CD4-positive, alpha-beta T cell (primary cell): ENCODE results near the gene DENND2C. TPM values are rescaled to one million over a fixed set of nuclear protein-coding genes. Genes with fewer than 3 reads are reported as not detected.
"Not testable (repeated sequence)": the region's sequence is repeated elsewhere in the genome, so short reads cannot be mapped to it uniquely, and the experiment has no call there.

ENCODE experiments used
- ATAC-seq: fragments of 200-7000 bp; cut with Tn5 transposase; one replicate; pipeline ENCODE4 v1.10.0; 2022; ENCODE audit warnings: mild to moderate bottlenecking; ENCODE audit not compliant: poor library complexity
- CTCF ChIA-PET: fragments of 350-600 bp; sonication (Branson Sonifier 250); formaldehyde crosslinking; loops from one replicate; lab custom pipeline; 2021; ENCODE audit warnings: antibody characterized with exemption, inconsistent platforms; lab: Charles Lee
- POLR2A ChIA-PET: fragments of 350-600 bp; sonication (Branson Sonifier 250); formaldehyde crosslinking; loops from one replicate; lab custom pipeline; 2021; ENCODE audit warnings: antibody characterized with exemption, inconsistent platforms; lab: Charles Lee
- DNase-seq, 14 experiments: peaks; one replicate each; pipeline ENCODE4 v3.0.0-alpha.2; 2013 to 2020; ENCODE audit warnings: mixed read lengths in 2 of 14
- H3K27ac ChIP-seq, 2 donors: one replicate each; pipeline versions ENCODE4 v1.5.1 to v1.7.0; 2013; ENCODE audit warnings: low read length in 2 of 2, low read depth in 1 of 2, mild to moderate bottlenecking in 1 of 2
- H3K27me3 ChIP-seq, 2 experiments: 1 replicate in 1 of 2; 2 replicates in 1 of 2; pipeline versions ENCODE4 v1.6.1 to v1.7.0; 2013; ENCODE audit warnings: low read length in 2 of 2, control low read depth in 1 of 2, mild to moderate bottlenecking in 1 of 2, moderate library complexity in 1 of 2; ENCODE audit not compliant: insufficient read depth in 2 of 2, control insufficient read depth in 1 of 2
- H3K36me3 ChIP-seq: one replicate; pipeline ENCODE4 v1.6.1; 2013; ENCODE audit warnings: low read length, control low read depth; ENCODE audit not compliant: insufficient read depth
- H3K4me1 ChIP-seq: one replicate; pipeline ENCODE4 v1.6.1; 2013; ENCODE audit warnings: low read length, control low read depth; ENCODE audit not compliant: insufficient read depth
- H3K4me3 ChIP-seq: one replicate; pipeline ENCODE4 v1.5.1; 2013; ENCODE audit warnings: mild to moderate bottlenecking, low read length, moderate library complexity
- H3K9me3 ChIP-seq, 2 experiments: 1 replicate in 1 of 2; 2 replicates in 1 of 2; pipeline versions ENCODE4 v1.6.1 to v1.7.0; 2013; ENCODE audit warnings: low read length in 2 of 2, mild to moderate bottlenecking in 2 of 2, control low read depth in 1 of 2, moderate library complexity in 1 of 2; ENCODE audit not compliant: control insufficient read depth in 1 of 2, insufficient read depth in 1 of 2
- H3K27ac Mint-ChIP-seq: one replicate; pipeline ENCODE4 v1.8.0; 2020; ENCODE audit warnings: mixed read lengths
- H3K27me3 Mint-ChIP-seq: one replicate; pipeline ENCODE4 v1.8.0; 2021; ENCODE audit warnings: mixed read lengths
- H3K36me3 Mint-ChIP-seq: one replicate; pipeline ENCODE4 v1.8.0; 2021; ENCODE audit warnings: low read depth, mixed read lengths
- H3K4me1 Mint-ChIP-seq: one replicate; pipeline ENCODE4 v1.8.0; 2021; ENCODE audit warnings: low read depth, mixed read lengths
- H3K4me3 Mint-ChIP-seq: one replicate; pipeline ENCODE4 v1.8.0; 2020; ENCODE audit warnings: mild to moderate bottlenecking, mixed read lengths
- H3K9me3 Mint-ChIP-seq: one replicate; pipeline ENCODE4 v1.8.0; 2020; ENCODE audit warnings: mixed read lengths
- intact Hi-C, 2 experiments: fragments of 100-400 bp; cut with DNase I in 1 of 2; cut with micrococcal nuclease in 1 of 2; formaldehyde crosslinking; loops; one replicate each; pipeline versions ENCODE4 v1.15.1 to v1.9.0; 2023 to 2025; cut with DNase I, micrococcal nuclease
- total RNA-seq, 174 experiments: library from RNA in 2 of 174; stranded (reverse) in 2 of 174; gene quantifications; one replicate each; pipeline ENCODE4 v1.2.3 and lab custom pipeline; 2021 to 2026
- TF ChIP-seq, protein P1 (sequence below): fragments of 200-600 bp; IDR thresholded peaks from one replicate; pipeline ENCODE4 v1.8.0; 2022; ENCODE audit warnings: antibody characterized with exemption, mild to moderate bottlenecking

The DENND2C gene
- total RNA-seq, 2 experiments from 2014 or later: 1.6 to 2.0 TPM

DNA sequence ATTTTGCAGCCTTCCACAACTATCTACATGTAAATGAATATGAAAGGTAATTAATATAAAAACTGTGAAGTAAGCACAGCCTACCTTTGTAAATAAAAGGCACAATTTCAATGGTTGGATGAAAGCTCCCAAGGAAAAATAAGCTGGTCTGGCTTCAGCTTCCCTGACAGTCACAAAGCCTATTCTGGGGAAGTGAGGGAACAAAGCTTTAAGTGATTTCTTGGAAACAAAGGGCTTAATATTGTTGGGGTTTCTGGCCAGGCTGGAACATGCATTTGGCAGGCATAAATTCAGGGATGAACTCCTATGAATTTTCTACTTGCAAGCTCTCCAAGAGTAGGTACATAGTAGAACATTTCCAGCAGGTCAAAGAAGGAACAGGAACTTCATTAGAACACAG, 105.7 kb downstream of the DENND2C start:
- Mint-ChIP-seq H3K27me3 (no peaks in the 10 kb centered on the region), H3K9me3 (peaks cover 2% of the 10 kb centered on the region), H3K36me3 (peaks cover 55% of the 10 kb centered on the region), H3K27ac (no peak overlapping the region), H3K4me1 (no peaks in the 10 kb centered on the region), H3K4me3 (no peak overlapping the region)
- Histone ChIP-seq H3K9me3 (no peaks in the 10 kb centered on the region), H3K27me3 (no peaks in the 10 kb centered on the region), H3K4me3 (no peak overlapping the region), H3K27ac (no peak overlapping the region), H3K36me3 (peaks cover 41% of the 10 kb centered on the region), H3K4me1 (no peaks in the 10 kb centered on the region)
- intact Hi-C loops: no loop called here
- no peak for ATAC-seq
- TF ChIP-seq, protein P1, sequence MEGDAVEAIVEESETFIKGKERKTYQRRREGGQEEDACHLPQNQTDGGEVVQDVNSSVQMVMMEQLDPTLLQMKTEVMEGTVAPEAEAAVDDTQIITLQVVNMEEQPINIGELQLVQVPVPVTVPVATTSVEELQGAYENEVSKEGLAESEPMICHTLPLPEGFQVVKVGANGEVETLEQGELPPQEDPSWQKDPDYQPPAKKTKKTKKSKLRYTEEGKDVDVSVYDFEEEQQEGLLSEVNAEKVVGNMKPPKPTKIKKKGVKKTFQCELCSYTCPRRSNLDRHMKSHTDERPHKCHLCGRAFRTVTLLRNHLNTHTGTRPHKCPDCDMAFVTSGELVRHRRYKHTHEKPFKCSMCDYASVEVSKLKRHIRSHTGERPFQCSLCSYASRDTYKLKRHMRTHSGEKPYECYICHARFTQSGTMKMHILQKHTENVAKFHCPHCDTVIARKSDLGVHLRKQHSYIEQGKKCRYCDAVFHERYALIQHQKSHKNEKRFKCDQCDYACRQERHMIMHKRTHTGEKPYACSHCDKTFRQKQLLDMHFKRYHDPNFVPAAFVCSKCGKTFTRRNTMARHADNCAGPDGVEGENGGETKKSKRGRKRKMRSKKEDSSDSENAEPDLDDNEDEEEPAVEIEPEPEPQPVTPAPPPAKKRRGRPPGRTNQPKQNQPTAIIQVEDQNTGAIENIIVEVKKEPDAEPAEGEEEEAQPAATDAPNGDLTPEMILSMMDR: no peak
- CTCF ChIA-PET: interaction anchor here (0.5 kb wide), 1 partner anchor 128 kb away, joined by 5 read pairs; no protein-coding TSS in a partner anchor
- no peak for DNase-seq
- POLR2A ChIA-PET: no interaction called here

DNA sequence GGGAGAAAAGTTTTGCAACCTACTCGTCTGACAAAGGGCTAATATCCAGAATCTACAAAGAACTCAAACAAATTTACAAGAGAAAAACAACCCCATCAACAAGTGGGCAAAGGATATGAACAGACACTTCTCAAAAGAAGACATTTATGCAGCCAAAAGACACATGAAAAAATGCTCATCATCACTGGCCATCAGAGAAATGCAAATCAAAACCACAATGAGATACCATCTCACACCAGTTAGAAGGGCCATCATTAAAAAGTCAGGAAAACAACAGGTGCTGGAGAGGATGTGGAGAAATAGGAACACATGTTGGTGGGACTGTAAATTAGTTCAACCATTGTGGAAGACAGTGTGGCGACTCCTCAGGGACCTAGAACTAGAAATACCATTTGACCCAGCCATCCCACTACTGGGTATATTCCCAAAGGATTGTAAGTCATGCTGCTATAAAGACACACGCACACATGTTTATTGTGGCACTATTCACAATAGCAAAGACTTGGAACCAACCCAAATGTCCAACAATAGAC, 106.8 kb downstream of the DENND2C start:
- H3K27me3 Mint-ChIP-seq, H3K4me1 Mint-ChIP-seq, CTCF ChIA-PET, H3K9me3 ChIP-seq, H3K4me3 ChIP-seq, H3K27me3 ChIP-seq, ATAC-seq, H3K4me3 Mint-ChIP-seq, POLR2A ChIA-PET, H3K9me3 Mint-ChIP-seq, intact Hi-C loops, H3K27ac Mint-ChIP-seq, H3K4me1 ChIP-seq, H3K27ac ChIP-seq, DNase-seq: not testable (repeated sequence)
- peaks cover 31% of the 10 kb centered on the region for H3K36me3 ChIP-seq
- peaks cover 44% of the 10 kb centered on the region for H3K36me3 Mint-ChIP-seq

DNA sequence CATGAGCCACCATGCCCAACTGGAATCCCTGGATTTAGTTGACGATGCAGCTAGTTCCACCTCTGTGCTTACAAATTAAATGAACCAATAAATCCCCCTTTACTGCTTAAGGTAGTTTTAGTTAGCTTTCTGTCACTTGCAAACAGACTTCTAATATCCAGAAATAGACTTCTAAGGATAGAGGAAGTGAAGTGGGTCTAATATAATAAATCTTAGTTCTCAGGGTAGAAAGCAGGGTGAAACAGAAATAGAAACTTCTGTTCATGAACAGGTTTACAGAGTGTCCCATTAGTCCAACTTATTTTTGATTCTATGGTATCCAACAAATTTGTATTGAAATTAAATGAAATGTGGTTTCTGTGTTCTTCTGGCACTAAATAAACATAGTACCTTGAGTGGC, 108.5 kb downstream of the DENND2C start:
- no peak overlapping the region for H3K4me3 ChIP-seq
- Mint-ChIP-seq H3K9me3 (peaks cover 2% of the 10 kb centered on the region), H3K4me3 (no peak overlapping the region), H3K27ac (no peak overlapping the region), H3K36me3 (peaks cover 27% of the 10 kb centered on the region), H3K4me1 (no peaks in the 10 kb centered on the region), H3K27me3 (no peaks in the 10 kb centered on the region)
- no peak for DNase-seq
- intact Hi-C loops: no loop called here
- peaks cover 17% of the 10 kb centered on the region for H3K36me3 ChIP-seq
- POLR2A ChIA-PET: interaction anchor here (0.6 kb wide), 1 partner anchor 117 kb away, joined by 3 read pairs; no protein-coding TSS in a partner anchor
- H3K4me1 ChIP-seq: no peaks in the 10 kb centered on the region
- CTCF ChIA-PET: no interaction called here
- TF ChIP-seq, protein P1: no peak
- H3K27me3 ChIP-seq: no peaks in the 10 kb centered on the region
- H3K9me3 ChIP-seq: no peaks in the 10 kb centered on the region
- ATAC-seq: no peak
- no peak overlapping the region for H3K27ac ChIP-seq

DNA sequence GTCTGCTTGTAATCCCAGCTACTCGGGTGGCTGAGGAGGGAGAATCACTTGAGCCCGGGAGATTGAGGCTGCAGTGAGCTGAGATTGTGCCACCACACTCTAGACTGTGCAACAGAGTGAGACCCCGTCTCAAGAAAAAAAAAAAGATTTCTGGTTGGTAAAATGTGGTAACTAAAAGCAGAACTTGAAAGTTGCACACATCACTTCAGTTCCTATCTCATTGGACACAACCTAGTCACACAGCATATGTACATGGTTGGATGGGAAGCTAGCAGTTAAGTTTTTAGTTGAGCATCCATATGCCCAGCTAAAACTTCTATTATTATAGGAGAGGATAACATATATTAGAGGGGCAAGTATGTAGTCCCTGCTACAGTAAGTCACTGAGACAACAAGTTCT, 110.5 kb downstream of the DENND2C start:
- intact Hi-C loops: loop anchor here (2.0 to 5.0 kb wide), 2 partner anchors 212 to 581 kb away; partner anchors contain the start of gene OLFML3 (in 1 of the 2)
- ChIA-PET POLR2A (no interaction called here), CTCF (no interaction called here)
- no peaks in the 10 kb centered on the region for H3K27me3 ChIP-seq
- H3K27me3 Mint-ChIP-seq: no peaks in the 10 kb centered on the region
- no peaks in the 10 kb centered on the region for H3K9me3 ChIP-seq
- H3K4me1 Mint-ChIP-seq: no peaks in the 10 kb centered on the region
- no peak overlapping the region for H3K4me3 ChIP-seq
- no peaks in the 10 kb centered on the region for H3K4me1 ChIP-seq
- DNase-seq: no peak
- peaks cover 7% of the 10 kb centered on the region for H3K36me3 Mint-ChIP-seq
- ATAC-seq: no peak
- H3K36me3 ChIP-seq: peaks cover 1% of the 10 kb centered on the region
- TF ChIP-seq, protein P1: no peak
- no peak overlapping the region for H3K27ac Mint-ChIP-seq
- H3K27ac ChIP-seq: no peak overlapping the region
- no peaks in the 10 kb centered on the region for H3K9me3 Mint-ChIP-seq
- no peak overlapping the region for H3K4me3 Mint-ChIP-seq
